Stimulated activated CD8-positive, alpha-beta memory T cell treated with anti-CD3 and anti-CD28 coated beads, Interleukin-2, amount 100 ng/mL, for 1 hour (primary cell): Measurements from ENCODE around the gene HAND1.

Source experiments
- DNase-seq, 2 donors: peaks; one replicate each; pipeline ENCODE4 v3.0.0-alpha.2; 2020; ENCODE audit warnings: low read depth in 2 of 2

The HAND1 gene

DNA sequence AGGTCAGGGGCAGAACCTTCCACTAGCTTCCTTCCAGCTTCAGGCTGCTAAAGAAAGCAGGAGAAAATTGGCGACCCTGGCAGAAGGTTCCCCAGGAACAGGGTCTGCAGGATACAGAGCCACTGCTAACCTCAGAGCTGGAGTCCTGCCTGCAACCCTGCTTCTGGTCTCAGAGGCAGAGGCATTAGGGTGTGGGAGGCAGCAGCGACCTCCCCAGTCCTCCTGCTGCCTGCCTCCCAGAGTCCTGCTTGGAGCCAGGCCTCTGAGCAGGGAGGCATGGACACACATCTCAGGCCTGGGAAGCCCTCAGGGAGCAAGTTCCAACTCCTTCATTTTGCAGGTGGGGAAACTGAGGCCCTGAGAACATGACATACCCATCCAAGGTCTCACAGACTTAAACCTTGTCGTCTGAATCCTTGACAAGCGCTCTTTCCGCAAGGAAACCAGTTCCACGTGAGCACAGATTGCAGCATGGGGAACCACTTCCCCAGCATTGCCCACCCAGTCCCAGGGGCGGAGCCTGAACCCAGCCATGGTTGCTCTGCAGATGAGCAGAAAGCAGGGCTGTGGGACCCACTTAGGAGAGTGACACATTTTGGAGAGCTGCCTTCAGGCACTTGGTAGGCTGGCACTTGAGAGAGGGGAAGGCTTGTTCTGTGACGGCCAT lies 28.2 kb upstream of the HAND1 start:
- no peak for DNase-seq

DNA sequence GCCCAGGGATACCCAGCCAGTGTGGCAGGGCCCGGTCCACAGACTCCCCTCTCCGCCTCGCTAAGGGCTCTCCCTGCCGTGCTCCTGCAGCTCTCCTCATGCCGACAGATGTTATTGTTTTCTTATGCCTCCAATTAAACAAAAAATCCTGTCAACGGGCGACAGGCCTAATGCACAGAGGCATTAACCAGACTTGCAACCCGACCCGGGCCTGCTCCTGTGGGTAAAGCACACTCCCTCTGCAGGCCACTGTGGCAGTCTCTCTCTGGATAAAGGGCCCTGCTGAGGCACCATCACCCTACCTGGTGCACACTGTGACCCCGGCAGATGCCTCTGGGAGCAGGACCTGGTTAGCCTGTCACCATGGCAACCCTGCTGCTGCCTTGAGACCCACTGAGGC lies 27.5 kb upstream of the HAND1 start:
- DNase-seq = no peak

DNA sequence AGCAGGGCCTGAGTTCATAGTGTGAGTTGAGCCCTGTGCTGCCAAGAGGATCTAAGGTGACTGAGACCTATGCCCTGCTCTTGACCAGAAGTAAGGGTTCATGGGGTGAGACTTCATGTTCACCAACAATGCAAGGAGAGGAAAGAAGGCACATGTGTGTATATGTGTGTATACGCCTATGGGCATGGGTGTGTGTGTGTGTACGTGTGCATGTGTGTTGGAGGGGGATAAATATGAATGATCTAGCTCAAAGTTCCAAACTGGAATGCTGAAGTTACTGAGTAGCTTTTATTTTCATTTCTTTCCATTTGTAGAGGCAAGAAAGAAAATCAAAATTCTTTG lies 25.6 kb upstream of the HAND1 start:
- DNase-seq = no peak

DNA sequence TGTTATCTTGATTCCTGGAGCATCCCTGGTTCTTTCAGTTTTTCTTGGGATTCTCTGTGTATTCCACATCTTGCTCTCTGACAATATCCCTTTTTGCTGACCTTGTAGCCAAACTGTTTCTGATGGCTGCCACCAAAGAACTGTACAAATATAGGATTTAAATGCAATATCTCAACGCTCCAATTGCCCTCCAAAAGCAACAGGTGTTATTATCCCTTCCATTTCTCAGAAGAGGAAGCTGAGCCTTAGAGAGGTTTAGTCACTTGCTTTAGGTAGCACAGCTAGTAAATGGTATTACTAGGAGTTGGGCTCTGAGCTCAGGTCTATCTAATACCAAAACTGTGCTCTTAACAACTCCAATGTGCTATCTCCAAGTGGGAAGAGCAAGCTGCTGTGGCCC lies 24.2 kb upstream of the HAND1 start:
- no peak for DNase-seq

DNA sequence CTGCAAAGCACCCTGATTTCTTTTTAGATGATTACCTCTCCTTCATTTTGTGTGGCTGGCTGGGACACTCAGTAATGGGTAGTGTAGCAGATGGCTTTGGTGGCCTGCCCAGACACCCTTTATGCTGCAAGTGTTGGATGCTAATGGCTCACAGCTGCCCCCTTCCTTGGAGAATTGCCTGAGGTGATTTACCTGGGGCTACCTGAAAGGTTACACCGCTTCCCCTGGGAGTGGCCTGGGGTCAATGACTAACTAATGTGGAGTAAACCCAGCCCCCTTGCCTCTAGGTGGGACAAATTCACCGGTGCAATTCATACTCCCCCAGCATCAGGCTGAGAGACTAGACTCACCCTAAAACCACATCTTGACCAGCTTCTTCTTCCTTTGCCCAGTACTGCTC lies 23.5 kb upstream of the HAND1 start:
- no peak for DNase-seq

DNA sequence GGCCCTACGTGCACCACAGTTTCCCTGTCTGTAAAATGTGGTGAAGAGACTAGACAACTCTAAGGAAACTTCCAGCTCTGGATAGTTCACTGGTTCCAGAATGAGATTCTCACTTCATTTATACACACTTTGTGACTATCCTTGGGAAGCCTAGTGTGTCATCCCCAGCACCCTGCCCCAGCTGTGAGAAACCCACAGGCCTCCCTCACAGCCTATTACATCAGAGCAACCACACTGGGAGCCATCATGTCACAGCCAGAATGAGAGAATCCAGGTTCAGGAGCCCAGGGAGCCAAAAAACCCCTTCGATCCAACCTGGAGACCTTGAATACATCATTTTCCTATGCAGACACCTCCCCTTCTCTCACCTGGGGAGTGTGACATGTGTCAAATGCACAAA lies 21.0 kb upstream of the HAND1 start:
- no peak for DNase-seq

DNA sequence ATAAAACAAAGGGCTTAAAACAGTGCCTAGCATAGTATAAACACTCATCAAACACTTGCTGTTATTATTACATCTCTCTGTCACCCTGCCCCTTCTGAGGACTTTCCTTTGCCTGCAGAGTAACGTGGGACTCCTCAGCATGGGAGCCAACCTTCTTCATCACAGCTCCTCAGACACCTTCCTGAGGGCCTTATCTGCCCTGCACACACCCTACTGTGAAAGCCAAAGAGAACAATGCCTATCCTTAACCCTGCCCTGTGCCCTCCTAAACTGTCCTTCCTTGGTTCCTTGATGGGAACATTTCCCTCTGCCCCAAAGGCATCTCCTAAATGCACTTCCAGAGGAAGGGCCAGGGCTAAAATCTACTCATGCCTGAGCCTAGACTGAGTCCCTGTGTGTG lies 20.6 kb upstream of the HAND1 start:
- DNase-seq = no peak

DNA sequence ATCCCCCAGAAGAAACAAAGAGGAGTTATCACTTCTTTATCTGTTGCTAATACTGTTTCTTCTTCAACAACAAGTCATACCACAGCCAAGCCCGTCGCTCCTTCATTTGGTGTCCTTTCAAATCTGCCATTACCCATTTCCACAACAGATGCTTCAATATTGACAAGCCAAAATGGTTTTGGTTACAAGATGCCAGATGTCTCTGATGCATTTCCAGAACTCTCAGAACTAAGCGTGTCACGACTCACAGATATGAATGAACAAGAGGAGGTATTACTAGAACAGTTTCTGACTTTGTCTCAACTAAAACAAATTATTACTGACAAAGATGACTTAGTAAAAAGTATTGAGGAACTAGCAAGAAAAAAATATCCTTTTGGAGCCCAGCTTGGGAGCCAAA lies 16.0 kb upstream of the HAND1 start:
- DNase-seq = no peak

DNA sequence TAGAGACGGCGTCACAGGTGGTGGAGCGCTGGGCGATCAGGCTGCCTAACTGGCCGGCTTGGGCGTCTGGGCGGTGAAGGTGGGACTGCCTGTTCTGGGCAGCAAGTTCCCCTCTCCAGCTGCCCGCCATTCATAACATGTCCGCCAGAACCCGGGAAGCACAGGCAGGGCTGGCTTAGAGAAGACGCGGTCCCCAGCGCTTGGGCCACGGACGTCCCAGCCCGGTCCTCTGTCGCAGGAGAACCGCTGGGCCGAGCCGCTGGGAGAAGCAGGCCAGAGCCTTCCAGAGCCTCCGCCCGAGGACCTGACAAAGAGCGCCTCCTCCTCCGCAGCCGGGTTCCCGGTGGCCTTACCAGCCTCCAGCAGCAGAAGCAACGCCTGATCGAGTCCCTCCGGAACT lies 15.2 kb upstream of the HAND1 start:
- DNase-seq = no peak

DNA sequence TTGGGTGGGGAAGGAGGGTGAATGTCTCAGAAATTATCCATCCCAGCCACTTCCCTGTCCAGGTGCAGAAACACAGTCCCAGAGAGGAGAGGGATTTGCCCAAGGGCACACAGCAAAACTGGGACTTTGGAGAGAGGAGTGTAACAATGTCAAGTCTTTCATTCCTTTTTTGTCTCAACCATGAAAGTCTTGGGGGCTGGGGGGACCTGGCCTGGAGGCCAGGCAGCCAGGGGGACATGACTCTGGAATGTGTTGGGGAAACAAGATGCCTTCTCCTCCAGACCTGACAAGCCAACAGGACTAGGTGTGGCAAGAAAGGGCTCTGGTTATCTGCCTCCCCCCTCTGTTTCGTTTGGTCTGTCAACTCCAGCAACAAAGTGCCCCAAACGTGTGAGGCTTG lies 13.9 kb upstream of the HAND1 start:
- DNase-seq = no peak

DNA sequence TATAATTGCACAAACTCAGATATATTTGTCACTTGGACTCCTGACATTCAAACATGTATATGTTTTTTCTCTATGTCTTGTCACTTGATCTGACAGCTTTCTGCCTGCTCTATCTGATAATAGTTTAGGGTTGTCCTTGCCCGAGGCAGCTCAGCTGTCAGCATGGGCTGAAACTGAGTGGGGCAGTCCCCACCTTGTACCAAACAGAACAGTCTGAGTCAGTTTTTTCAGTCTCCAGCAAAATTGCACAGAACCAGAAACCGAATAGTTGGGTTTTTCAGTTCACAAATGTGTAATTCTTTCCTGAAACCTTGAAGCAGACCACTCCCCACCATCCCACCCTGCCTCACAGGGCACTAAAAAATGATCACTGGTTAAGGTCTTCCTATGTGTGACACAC lies 9.5 kb upstream of the HAND1 start:
- no peak for DNase-seq

DNA sequence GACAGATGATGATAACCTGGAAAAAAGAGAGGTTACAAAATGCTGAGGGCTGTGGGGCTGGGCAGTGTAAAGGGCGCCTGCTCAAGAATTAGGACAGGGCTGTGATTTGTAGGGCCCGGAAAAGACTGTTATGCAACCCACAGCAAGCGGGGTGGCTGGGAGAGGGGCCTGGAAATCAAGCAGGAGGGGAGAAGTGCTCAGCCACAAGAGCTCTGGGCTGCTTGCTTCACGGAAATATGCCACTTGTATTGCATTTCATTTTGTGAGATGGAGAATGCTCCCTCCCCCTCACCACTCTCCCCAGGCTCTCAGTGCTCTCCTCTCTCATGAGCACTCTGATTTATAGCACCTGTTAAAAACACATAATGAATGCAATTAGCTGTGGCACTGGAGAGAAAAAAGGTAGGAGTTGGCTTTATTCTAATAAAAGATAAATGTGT lies 8.4 kb upstream of the HAND1 start:
- no peak for DNase-seq

DNA sequence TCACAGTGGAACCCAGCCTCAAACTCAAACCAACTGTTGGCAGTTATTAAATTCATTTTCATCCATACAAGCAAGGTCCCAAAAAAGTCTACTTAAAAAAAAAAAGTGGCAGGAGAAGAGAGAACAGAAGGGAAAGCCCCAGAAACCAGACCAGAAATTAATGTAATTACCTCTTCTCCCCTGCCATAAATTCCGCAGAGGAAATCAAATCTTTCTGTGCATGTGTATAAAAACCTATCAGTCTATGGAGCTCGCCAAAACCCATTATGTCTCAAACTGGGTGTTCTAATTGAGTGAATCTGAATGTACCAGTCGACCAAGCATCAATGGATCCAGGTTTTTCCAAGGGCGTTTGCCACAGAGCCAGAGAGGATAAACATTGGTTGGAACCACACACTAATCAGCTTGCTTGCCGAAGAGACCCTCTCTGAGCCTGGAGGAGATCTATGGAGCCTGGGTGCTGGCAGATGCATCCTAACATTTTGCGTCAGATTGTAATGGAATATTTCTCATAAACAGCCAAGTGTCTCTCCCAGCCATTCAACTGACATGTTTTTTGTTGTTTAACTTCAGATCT lies 7.9 kb upstream of the HAND1 start:
- DNase-seq = no peak

DNA sequence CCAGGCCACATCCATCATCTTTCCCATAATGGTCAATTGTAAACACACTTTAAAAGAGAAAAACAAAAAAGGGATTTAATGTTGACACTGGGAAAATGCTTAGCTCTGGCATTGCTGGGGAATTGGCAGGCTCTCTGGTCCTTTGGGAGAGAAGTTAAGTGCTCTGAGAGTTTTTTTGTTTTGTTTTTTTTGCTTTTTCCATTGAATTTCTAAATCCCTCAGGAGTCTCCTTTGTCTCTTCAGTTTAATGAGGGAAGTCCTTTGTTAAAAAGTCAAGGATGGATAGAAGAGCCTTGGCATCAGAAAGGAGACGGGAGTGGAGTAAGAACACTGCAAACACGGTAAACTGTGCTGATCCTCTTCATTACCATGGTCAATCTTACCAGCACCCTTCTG lies 7.1 kb upstream of the HAND1 start:
- no peak for DNase-seq

DNA sequence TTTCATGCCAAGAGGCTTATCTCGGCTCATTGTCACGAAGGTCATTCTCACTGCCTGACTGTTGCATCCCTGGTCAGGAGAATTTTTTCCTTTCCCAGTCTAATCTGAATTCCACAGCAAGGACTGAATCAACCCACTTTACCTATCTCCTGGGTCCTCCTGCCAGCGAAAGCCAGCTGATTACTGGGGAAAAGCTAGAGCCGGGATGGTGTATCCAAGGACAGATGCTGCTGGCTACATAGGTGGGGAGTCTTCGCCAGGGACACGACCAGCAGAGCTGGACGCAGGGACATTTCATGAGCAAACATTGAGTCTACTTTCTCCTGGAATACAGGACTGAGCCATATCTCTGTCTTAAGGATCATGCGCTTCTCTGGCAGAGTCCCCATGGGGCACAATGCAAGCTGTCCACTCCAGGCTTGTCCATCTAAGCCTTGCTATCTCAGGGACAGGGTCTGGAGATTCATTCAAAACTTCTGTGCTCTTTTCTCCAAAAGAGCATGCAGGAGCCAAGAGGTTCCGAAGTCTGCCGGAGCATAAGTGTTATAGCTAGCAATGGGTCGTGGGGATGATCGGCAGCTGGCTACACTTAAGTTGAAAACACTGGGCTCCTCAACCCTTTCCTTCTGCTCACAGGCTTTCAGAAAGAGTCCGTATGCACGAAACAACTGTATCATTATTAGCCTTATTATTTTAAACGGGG lies 6.5 kb upstream of the HAND1 start:
- no peak for DNase-seq

DNA sequence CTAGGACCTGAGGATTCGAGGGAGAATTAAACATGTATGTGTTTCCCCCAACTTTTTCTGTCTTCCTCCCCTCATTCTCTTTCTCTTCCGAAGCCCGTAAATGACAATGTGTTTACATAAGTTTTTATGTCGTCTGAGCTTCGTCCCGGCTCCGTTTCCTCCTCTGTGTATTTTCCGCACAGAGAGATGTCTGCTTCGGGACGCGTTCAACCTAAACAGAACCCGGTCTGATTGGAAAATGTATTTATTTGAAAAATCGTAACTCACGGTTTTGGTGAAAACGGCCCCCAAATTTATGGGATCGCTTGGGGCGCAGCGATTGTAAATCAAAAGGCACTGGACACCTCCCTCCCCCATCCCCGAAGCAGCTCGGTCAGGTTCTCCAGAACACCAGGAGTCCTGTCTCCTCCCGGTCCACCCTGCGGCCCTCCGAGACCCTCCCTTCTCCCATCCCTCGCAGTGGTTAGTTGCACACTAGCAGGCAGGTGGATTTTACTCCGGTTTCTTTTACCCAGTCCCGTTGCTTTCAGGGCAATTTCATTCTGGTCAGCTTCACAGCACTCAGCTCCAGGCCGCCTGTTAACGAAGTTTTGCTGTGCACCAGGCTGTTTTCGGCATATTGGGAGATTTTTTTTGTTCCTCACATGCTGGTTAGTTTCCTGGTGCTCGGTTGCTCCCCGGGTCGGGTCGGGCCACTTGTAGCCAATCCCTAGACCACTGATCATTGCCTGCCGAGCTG lies 5.8 kb upstream of the HAND1 start:
- DNase-seq = no peak

DNA sequence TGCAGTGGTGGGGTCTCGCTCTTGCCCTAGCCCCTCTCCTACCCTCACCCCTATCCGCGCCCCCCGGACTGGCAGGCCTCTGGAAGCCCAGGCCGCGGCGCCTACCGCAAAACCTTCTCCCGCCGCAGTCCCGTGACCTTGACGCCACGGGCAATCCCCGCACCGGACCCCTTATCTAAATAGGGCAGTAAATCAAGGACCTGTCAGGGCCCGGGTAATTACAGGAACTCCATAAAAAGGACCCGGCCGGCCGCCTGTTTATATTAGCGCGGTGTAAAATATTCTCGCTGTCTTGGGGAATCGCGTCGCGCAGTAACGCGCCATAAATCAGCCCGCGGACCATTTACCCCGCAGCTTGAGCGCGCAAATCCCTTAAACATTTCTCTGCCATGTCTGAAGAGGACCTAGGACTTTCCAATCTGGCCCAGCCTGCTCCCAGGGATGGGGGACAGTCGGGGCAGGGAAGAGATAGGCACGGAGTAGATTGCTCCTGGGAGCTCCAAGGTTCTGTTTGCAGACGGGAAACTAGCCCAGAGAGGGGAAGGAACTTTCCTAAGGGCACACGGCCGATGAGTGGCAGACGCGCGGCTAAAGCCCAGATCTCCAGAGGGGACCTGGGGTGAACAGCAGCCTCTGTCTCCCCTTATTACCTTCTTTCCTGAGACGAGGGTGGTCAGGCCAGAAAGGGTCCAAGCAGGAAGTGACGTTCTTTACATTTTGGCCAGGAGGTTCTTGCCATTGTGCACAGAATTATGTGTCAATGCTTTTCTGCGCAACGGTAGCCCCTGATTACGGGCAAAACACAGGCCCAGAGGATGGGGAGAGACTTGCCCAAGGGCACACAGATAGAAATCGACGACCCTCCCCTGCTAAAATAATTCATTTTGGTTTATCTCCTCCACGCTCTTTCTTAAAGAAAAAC lies 4.8 kb upstream of the HAND1 start:
- no peak for DNase-seq

DNA sequence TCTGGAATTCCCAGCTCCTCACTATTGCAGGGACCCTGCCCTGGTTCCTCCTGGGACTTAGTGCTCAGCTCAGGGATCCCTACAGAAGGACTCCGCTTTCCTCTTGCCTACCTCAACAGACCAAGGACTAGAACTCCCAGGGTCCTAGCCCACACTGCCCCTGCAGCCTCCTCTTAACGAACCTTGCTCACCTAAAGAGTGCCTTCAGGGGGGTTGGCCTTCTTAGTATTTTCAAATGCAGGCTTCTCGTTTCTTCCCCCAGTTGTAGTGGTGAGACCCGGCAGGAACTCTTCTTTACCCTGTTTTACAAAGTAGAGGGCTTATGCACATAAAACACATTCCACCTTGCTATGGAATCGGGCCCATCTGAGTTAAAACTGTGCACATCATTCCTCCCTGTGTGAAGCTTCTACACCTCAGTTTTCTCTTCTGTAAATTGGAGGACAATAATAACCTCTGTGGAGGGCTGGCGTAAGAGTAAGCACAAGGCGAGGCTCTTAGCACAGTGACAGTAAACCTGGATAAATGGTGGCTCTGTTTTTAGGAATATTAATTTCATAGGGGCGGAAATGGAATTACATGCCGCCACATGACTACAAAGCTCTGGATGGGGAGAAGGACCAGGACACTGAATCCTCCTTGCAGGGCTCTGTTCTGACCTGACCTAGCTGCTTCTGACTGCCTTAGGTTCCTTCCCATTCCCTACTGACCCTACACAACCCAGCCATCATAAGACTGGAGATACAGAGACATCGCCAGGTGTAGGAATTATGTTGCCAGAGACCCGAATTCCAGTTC lies 3.8 kb upstream of the HAND1 start:
- DNase-seq = no peak

DNA sequence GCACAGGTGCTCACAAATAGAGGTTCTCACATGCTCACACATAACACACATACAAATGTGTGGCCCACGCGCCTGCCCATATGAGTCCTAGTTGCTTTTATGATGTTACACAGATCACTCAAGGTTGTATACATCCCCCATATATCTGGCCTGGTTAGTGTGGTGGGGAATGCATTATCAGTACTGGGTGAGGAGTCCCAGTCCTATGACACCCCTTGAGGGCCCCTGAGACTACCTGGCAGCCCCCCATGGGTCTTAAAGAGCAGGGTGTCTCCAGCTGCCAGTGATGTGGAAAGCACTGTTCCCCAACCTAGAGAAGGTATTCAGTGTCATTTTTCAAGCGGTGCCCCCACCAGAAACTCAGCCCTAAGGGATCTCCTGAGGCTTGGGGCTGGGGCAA lies 2.8 kb upstream of the HAND1 start:
- no peak for DNase-seq

DNA sequence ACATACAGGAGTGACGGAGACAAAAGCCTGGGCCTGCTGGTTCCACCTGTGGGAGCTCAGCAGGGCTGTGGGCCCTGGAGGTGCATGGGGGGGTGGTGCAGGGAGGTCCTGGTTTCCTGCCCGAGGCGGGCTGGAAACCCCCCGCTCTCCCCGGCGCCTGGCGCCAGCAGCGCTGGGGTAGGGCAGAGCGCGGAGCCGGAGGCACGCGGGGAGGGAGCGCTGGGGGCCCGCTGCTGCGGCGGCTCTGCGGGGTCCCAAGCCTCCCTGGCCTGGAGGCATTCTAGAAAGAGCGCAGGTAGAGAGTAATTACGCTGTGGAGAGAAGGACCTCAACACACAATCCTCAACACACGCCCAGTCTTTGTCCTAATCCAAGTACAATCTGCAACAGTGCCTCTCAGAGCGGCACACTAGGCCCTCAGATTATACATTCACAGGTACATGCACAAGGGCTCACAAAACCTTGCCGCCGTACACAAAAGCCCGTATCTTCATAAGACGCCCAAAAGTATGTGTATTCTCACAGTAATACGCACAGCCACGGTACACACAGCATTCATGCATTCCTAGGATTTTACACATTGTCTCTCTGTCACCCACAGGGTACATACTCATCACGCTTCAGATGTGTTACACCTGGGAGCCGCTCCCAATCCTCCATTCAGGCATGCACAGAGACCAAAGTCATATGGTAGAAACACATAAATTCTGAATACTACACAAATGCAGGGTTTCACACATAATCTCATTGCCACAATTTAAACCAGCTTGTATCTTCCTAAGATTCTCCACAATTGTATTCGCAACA lies 2.1 kb upstream of the HAND1 start:
- no peak for DNase-seq
